Endometrium (tissue), 2 donors: ENCODE measurements around the gene AMN.
"Not testable (repeated sequence)": the region's sequence is repeated elsewhere in the genome, so short reads cannot be mapped to it uniquely, and the experiment has no call there.

Source experiments
- FAIRE-seq: peaks from 2 replicates; lab custom pipeline; 2012; peaks lifted over from hg19 to GRCh38; lab: Jason Lieb, UNC
- donor health status: control.
- donor health status: control.

The AMN gene

GRCh38 chr14:102922490-102923200 lies at the start of gene AMN:
Gene AMN, plus strand, starts transcription at chr14:102922663. Its CDS starts 26 bp downstream, at chr14:102922689.
- FAIRE-seq = no peak

- FAIRE-seq = no peak
Observed at GRCh38 chr14:102873131-102873530, 49.3 kb upstream of the AMN start.

- FAIRE-seq = no peak
Observed at GRCh38 chr14:102873546-102874061, 48.9 kb upstream of the AMN start.

DNA sequence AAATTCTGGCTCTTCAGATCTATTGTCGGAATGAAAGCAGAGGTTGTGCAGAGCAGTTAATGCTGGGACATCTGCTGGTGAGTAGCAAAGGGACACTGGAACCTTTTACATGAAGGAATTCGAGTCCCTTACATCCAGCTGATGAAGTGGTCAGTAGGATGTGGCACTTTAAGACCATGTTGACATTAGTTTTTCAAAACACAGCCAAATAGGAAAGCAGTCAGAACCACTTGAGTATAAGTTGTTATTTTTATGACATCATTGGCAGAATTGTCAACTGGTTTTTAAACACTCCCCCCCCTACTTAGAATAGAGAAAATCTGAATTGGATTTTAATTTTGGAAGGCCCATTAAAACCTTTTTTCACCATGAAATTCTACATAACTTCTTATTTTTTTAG lies 46.8 kb upstream of the AMN start:
- FAIRE-seq = no peak

- not testable (repeated sequence) for FAIRE-seq
Observed at GRCh38 chr14:102877511-102877910, 45.0 kb upstream of the AMN start.

- no peak for FAIRE-seq
Observed at GRCh38 chr14:102878174-102878969, 44.1 kb upstream of the AMN start.

- no peak for FAIRE-seq
Observed at GRCh38 chr14:102878970-102879460, 43.4 kb upstream of the AMN start.

GRCh38 chr14:102882226-102882906 lies 40.1 kb upstream of the AMN start:
- no peak for FAIRE-seq

- no peak for FAIRE-seq
Observed at GRCh38 chr14:102883089-102883541, 39.3 kb upstream of the AMN start.

DNA sequence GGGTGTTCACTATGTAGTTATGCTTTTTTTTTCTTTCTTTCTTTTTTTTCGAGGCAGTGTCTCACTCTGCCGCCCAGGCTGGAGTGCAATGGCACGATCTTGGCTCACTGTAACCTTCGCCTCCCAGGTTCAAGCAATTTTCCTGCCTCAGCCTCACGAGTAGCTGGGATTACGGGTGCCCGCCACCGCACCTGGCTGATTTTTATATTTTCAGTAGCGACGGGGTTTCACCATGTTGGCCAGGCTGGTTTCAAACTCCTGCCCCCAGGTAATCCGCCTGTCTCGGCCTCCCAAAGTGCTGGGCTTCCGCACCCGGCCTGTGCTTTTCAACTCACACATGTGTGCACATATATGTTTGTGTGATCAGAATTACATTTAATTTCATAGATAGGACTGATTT lies 38.9 kb upstream of the AMN start:
- FAIRE-seq = no peak

DNA sequence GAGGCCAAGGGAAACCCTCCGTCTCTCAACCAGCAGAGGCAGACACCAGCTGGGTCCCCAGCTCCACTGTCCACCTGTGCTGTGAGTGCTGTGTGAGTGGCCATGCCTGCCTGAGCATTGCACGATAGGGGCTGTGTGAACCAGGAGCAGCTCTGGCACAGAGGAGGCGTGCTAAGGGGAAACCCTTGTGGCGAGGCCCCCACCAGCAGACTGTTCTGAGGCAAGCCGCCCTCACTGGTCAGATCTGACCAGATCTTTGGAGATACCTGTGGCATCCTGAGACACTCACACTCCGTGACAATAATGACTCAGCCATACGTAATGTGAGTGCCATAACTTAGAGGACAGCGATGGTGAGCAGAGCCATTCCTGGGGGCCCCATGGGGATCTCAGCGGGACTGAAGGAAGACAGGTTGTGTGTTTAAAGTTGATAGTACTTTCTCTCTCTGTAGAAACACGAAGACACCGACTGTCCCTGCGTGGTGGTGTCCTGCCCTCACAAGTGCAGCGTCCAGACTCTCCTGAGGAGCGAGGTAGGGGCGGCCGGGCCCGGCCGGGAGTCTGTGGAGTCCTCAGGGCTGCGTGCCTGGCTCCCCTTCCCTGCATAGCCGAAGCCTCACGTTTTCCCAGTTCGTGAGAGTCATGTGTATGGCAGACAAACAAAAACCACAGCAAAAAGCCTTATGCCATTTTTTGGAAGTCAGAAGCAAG lies 36.6 kb upstream of the AMN start:
- no peak for FAIRE-seq

- no peak for FAIRE-seq
Observed at GRCh38 chr14:102888748-102889147, 33.7 kb upstream of the AMN start.

GRCh38 chr14:102889615-102890014 lies 32.8 kb upstream of the AMN start:
- FAIRE-seq = no peak

GRCh38 chr14:102891111-102891510 lies 31.4 kb upstream of the AMN start:
- no peak for FAIRE-seq

- no peak for FAIRE-seq
Observed at GRCh38 chr14:102891556-102891955, 30.9 kb upstream of the AMN start.

- no peak for FAIRE-seq
Observed at GRCh38 chr14:102892651-102893050, 29.8 kb upstream of the AMN start.

- no peak for FAIRE-seq
Observed at GRCh38 chr14:102893452-102893851, 29.0 kb upstream of the AMN start.

GRCh38 chr14:102896735-102897134 lies 25.7 kb upstream of the AMN start:
- FAIRE-seq = not testable (repeated sequence)

DNA sequence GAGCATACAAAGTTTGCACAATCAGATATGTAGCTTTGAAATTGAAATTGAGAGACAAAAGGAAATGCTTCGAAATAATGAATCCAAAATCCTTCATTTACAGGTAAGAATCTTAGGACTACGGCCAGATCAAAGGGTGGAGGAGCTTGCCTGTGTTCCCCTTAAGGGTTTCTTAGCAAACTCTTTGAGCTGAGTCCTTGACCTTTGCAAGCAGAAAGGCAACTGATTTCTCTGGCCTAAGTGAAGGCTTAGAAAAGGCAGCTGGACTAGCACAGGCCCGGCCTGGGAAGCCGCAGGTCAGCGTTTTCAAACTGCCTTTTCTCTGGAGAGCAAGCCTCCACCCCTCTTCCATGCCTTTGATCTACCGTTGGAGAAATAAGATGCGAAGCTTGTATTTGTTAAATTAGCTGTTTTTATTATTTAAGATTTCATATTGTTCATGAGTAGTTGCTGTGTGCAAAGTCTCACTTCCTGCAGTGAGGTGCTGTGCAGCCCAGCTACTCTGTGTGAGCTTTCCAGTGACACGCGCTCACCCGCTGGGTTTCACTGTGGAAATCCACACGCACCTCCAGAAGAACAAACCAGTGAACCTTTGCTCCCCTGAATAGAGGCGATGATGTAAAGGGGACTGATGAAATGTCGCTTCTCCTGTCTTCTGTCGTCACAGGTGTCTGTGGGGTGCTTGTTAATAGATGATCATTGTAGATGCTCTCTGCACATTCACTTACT lies 25.0 kb upstream of the AMN start:
- FAIRE-seq = no peak

DNA sequence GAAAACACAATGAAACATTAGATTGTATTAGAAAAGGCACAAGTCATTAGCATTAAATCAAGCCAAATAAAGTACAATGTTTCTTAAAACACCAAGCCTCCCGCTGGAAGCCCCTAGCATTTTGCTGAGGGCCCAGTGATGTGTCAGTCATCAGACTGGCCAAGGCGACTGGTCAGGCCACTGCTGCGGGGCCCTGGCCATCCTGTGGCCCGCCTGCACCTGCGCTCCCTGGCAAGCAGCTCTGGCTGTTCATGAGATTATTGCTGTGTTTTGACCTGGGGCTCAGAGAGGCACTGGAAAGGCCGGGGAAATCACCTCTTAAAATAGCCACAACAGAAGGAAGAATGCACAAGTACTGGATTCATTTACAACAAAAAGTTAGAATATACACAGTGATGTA lies 24.2 kb upstream of the AMN start:
- FAIRE-seq = no peak
